BJ (cell line): ENCODE measurements around the gene ISY1. TPM values are rescaled to one million over a fixed set of nuclear protein-coding genes. Genes with fewer than 3 reads are reported as not detected.

Experiments
- CTCF ChIA-PET: fragments of 350-600 bp; formaldehyde crosslinking; extraction: SDS; loops from one replicate; lab custom pipeline; 2021; ENCODE audit warnings: antibody characterized with exemption, inconsistent platforms; lab: Yijun Ruan, JAX
- POLR2A ChIA-PET: fragments of 300-600 bp; sonication (Branson Sonifier 250); formaldehyde crosslinking; extraction: SDS; loops from one replicate; lab custom pipeline; 2021; ENCODE audit warnings: antibody characterized with exemption; lab: Charles Lee
- DNase-seq: peaks from one replicate; pipeline ENCODE4 v3.0.0-alpha.2; 2011; ENCODE audit warnings: low read depth
- H3K27me3 ChIP-seq: 2 replicates; pipeline ENCODE4 v1.6.0; 2011; ENCODE audit warnings: low read length; ENCODE audit not compliant: control insufficient read depth, insufficient read depth
- H3K36me3 ChIP-seq: 2 replicates; pipeline ENCODE4 v1.5.1; 2011; ENCODE audit warnings: low read length; ENCODE audit not compliant: control insufficient read depth, insufficient read depth
- H3K4me3 ChIP-seq: 2 replicates; pipeline ENCODE4 v1.5.1; 2011; ENCODE audit warnings: low read depth, mild to moderate bottlenecking, control low read depth, low read length
- CTCF ChIP-seq: IDR thresholded peaks from 2 replicates; pipeline ENCODE4 v1.5.1; 2011; ENCODE audit warnings: low read depth, mild to moderate bottlenecking, control low read depth, inconsistent platforms, low read length, moderate library complexity; ENCODE audit not compliant: insufficient read depth
- polyA plus RNA-seq: library from polyadenylated mRNA; depleted of rRNA; stranded (reverse); fragments of >200 nt; gene quantifications from 2 replicates; pipeline ENCODE4 v1.2.3, GENCODE V29; 2011; rRNA removed

The ISY1 gene
- polyA plus RNA-seq, 1 experiment, result 34.2 TPM

- ChIA-PET POLR2A (no interaction called here), CTCF (interaction anchor here (0.5 to 1.4 kb wide), 3 partner anchors 11 to 109 kb away, joined by 3 to 4 read pairs (median 3); no protein-coding TSS in a partner anchor)
- Histone ChIP-seq H3K27me3 (peaks cover 2% of the 10 kb centered on the region), H3K36me3 (no peaks in the 10 kb centered on the region), H3K4me3 (no peak overlapping the region)
- no peak for TF ChIP-seq CTCF
- DNase-seq, result no peak
Observed at GRCh38 chr3:129078510-129078909, 82.4 kb downstream of the ISY1 start.

Other genes with a start within 250 kb of the ISY1 start
- gene CFAP92, start 167.0 kb downstream of the ISY1 start, polyA plus RNA-seq, result not detected in 2 replicates
- gene EFCC1, start 159.8 kb downstream of the ISY1 start, polyA plus RNA-seq, result not detected in 2 replicates
- not detected in 2 replicates for gene GP9, start 100.3 kb downstream of the ISY1 start, polyA plus RNA-seq
- 7.1 and 16.1 TPM in 2 replicates for gene RAB43, start 39.3 kb downstream of the ISY1 start, polyA plus RNA-seq
- 268 and 278 TPM in 2 replicates for gene CNBP, start 22.8 kb upstream of the ISY1 start, polyA plus RNA-seq
- 181 and 220 TPM in 2 replicates for gene COPG1, start 88.5 kb upstream of the ISY1 start, polyA plus RNA-seq
- 23.1 and 27.2 TPM in 2 replicates for gene HMCES, start 117.8 kb upstream of the ISY1 start, polyA plus RNA-seq